Measurements from ENCODE around the gene ATG4D. TPM values are rescaled to one million over a fixed set of nuclear protein-coding genes. Genes with fewer than 3 reads are reported as not detected.
"Not testable (repeated sequence)": the region's sequence is repeated elsewhere in the genome, so short reads cannot be mapped to it uniquely, and the experiment has no call there.

The ATG4D gene
- total RNA-seq, 4 donors from 2014 or later = 18.4 to 35.6 (median 24.9) TPM

GRCh38 chr19:10546817-10547216 is 3.1 kb downstream of the ATG4D start:
- H3K4me3 ChIP-seq = no peak overlapping the region
- TF ChIP-seq POLR2A (IDR thresholded peaks at IDR 0.05) (no peak), CTCF (IDR thresholded peaks at IDR 0.05) (no peak), EP300 (IDR thresholded peaks at IDR 0.05) (no peak), POLR2AphosphoS5 (IDR thresholded peaks at IDR 0.05) (no peak)
- 100% methylated on average over 1 of the region's 17 CpGs; no CpG with 5 or more reads in 1 of the 2 donors for WGBS, 2 donors (ENCODE audit: low coverage in 1 of 2)

GRCh38 chr19:10548746-10549276 is 5.1 kb downstream of the ATG4D start:
- no peak for ATAC-seq
- Histone ChIP-seq H3K36me3 (peaks cover 0 to 79% of the 10 kb centered on the region in 2 donors), H3K4me1 (peaks cover 0 to 20% (median 8%) of the 10 kb centered on the region in 3 donors), H3K27me3 (no peaks in the 10 kb centered on the region), H3K9me3 (no peaks in the 10 kb centered on the region), H3K4me3 (no peak overlapping the region), H3K27ac (no peak overlapping the region)
- TF ChIP-seq POLR2A (IDR thresholded peaks at IDR 0.05) (no peak), CTCF (IDR thresholded peaks at IDR 0.05) (no peak), POLR2AphosphoS5 (IDR thresholded peaks at IDR 0.05) (no peak), EP300 (IDR thresholded peaks at IDR 0.05) (no peak)
- 98 to 100% methylated on average over 8 to 11 of the region's 18 CpGs for WGBS, 2 donors (ENCODE audit: low coverage in 1 of 2)

More at GRCh38 chr19:10546817-10547216, 3.1 kb downstream of the ATG4D start:
- no peak for ATAC-seq
- peaks cover 0 to 28% (median 8%) of the 10 kb centered on the region in 3 donors for H3K4me1 ChIP-seq
- peaks cover 0 to 59% of the 10 kb centered on the region in 2 donors for H3K36me3 ChIP-seq
- H3K9me3 ChIP-seq = no peaks in the 10 kb centered on the region
- no peak overlapping the region for H3K27ac ChIP-seq
- H3K27me3 ChIP-seq = no peaks in the 10 kb centered on the region

DNA sequence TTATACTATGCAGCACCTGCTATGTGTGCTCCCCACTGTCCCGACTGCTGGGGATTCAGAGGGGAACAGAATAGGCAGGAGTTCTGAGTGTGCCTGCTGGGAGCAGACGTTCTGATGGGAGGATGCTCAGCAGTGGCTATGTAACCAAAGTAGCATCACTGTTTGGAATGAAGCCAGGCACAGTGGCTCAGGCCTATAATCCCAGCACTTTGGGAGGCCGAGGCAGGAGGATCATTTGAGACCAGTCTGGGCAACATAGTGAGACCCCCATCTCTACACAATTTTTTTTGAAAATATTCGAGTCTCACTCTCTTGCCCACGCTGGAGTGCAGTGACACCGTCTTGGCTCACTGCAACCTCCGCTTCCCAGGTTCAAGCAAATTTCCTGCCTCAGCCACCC is 6.0 kb downstream of the ATG4D start:
- no peaks in the 10 kb centered on the region for H3K9me3 ChIP-seq
- WGBS, 2 donors (ENCODE audit: low coverage in 1 of 2) = 77 to 88% methylated on average over 6 of the region's 7 CpGs
- no peaks in the 10 kb centered on the region for H3K27me3 ChIP-seq
- no peak for ATAC-seq
- peaks cover 0 to 14% (median 5%) of the 10 kb centered on the region in 3 donors for H3K4me1 ChIP-seq
- TF ChIP-seq POLR2AphosphoS5 (IDR thresholded peaks at IDR 0.05) = no peak
- TF ChIP-seq POLR2A (IDR thresholded peaks at IDR 0.05) = no peak
- no peak for TF ChIP-seq EP300 (IDR thresholded peaks at IDR 0.05)
- TF ChIP-seq CTCF (IDR thresholded peaks at IDR 0.05) = no peak
- no peak overlapping the region for H3K27ac ChIP-seq
- H3K4me3 ChIP-seq = no peak overlapping the region
- peaks cover 0 to 88% of the 10 kb centered on the region in 2 donors for H3K36me3 ChIP-seq

DNA sequence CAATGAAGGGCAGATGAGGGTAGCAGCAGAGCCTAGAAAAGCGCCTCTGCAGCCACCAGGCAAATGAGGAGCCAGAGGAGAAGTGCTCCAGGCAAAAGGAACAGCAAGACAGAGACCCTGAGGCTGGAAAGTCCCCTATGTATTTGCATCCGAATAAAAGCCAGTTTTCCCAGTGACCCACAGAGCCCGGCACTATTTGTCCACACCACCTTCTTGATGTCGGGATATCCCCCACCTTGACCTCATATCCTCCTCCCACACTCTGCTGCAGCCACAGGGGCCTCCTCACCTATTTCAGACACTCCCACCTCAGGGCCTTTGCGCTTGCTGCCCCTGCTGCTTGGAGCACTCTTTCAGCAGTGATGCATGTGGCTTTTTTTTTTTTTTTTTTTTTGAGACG is 6.6 kb downstream of the ATG4D start:
- TF ChIP-seq POLR2A (IDR thresholded peaks at IDR 0.05) (no peak), EP300 (IDR thresholded peaks at IDR 0.05) (no peak), POLR2AphosphoS5 (IDR thresholded peaks at IDR 0.05) (no peak), CTCF (IDR thresholded peaks at IDR 0.05) (no peak)
- ATAC-seq = no peak

DNA sequence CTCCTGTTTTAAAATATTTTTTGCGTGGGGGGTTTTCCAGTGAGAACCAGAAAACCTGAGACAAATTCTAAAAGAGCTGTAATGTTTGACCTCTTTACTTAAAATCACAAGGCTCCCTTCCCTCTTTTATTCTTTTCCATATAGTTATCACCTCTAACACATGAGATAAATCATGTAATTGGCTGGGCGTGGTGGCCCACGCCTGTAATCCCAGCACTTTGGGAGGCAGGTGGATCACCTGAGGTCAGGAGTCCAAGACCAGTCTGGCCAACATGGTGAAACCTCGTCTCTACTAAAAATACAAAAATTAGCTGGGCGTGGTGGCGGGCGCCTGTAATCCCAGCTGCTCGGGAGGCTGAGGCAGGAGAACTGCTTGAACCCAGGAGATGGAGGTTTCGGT is 7.3 kb downstream of the ATG4D start:
- not testable (repeated sequence) for H3K27ac ChIP-seq, H3K4me3 ChIP-seq, H3K27me3 ChIP-seq, H3K4me1 ChIP-seq, H3K9me3 ChIP-seq, ATAC-seq
- H3K36me3 ChIP-seq = peaks cover 0 to 99% of the 10 kb centered on the region in 2 donors
- 60 to 89% methylated on average over 1 to 3 of the region's 9 CpGs for WGBS, 2 donors (ENCODE audit: low coverage in 1 of 2)

More for the DNA sequence above, 6.6 kb downstream of the ATG4D start:
- Histone ChIP-seq H3K36me3 (peaks cover 0 to 94% of the 10 kb centered on the region in 2 donors), H3K27me3 (no peaks in the 10 kb centered on the region), H3K4me3 (no peak overlapping the region), H3K27ac (no peak overlapping the region), H3K9me3 (no peaks in the 10 kb centered on the region), H3K4me1 (peaks cover 0 to 8% (median 0%) of the 10 kb centered on the region in 3 donors)
- WGBS, 2 donors (ENCODE audit: low coverage in 1 of 2) = 77 to 80% methylated on average over 3 to 5 of the region's 6 CpGs

Data from gastroesophageal sphincter (tissue), 4 donors.